Neural progenitor cell (in vitro differentiated cells): Measurements from ENCODE around the gene COASY.

Experiments used
- CTCF ChIP-seq: fragments of 200-600 bp; sonication (generic); IDR thresholded peaks from 2 replicates; pipeline ENCODE4 v1.5.1; 2017; ENCODE audit warnings: antibody characterized with exemption, mild to moderate bottlenecking
- EZH2phosphoT487 ChIP-seq: fragments of 200-600 bp; sonication (generic); IDR thresholded peaks from 2 replicates; pipeline ENCODE4 v1.6.1; 2017; ENCODE audit warnings: antibody characterized with exemption

GRCh38 chr17:42565523-42566214 lies 3.7 kb downstream of the COASY start:
- TF ChIP-seq EZH2phosphoT487 (no peak), CTCF (no peak)
